Activated CD4-positive, alpha-beta T cell treated with anti-CD3 and anti-CD28 coated beads, Interleukin-2, amount 50 U/mL, for 1 hour (primary cell): ENCODE data around the gene MAST4.

ENCODE experiments used
- DNase-seq: peaks from one replicate; pipeline ENCODE4 v3.0.0-alpha.2; 2020

The MAST4 gene

DNA sequence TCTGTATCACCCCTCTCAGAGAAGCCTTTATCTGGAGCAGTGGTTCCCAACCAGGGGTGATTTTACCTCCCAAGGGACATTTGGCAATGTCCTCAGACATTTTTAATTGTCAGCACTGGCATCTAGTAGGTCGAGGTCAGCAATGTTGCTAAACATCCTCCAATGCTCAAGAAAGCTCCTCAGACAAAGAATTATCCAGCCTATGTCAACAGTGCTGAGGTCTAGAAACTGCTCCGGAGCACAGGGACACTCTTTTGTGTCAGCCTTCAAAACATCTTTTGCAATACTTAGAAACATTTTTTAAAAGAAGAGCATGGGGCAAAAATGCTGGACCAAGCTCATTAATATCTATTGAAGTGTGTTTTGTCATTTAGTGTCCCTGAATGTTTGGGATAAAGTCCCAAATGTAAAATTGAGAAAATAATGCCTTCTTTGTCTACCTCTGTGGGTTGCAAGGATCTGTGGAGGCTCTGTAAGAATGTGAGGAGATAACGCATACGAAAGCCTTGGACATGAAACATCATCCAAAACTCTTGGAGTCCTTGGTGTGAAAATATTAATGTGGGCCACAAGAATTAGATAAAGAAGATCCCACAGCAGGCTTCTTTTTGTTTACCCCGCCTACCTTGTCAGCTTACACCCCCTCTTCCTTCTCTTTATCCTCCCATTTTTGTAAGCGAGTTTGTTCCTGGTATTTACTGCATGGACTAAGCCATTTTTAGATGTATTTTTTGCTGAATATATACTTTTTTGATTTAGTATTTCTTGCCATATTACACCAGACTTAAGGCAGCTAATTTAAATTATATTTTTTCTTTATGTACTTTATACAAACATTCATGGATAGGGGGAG lies 406.9 kb downstream of the MAST4 start:
- no peak for DNase-seq

GRCh38 chr5:67003685-67003934 lies 407.4 kb downstream of the MAST4 start:
- no peak for DNase-seq

DNA sequence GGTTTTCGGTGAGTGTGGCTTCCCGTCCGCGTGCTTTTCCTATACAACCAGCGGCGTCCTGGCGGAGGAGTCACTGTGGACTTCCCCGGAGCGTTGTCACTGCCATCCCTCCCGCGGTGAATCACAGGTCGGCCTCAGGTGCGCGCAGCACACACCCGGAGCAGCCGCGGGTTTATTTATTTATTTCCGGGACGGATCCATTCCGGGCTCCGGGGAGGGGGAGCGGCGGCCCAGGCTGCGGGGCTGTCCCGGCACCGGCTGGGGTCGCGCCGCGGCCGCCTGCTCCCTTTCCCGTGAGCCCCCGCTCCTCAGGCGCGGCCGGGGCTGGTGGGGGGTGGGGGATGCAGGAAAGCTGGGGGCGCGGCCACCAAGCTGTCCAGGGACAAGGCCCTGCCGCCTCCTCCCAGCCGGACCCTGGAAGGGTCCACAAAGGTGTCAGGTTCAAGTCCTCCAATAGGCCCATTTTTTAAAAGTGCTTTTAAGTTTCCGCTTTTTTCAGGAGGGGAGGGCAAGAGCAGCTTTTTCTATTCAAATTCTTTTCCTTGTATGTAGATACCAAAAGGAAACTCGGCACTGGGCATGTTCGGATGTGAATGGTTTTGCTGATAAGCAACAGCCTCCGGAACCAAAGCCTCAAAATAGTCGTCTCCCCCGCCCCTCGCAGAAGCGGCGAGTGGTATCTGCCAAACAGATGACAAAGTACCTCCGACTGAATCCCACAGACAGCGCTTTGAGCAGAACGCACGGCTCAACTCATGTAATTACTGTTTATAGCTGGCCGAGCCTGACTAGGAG lies 407.9 kb downstream of the MAST4 start:
- peak; percentile 87 for DNase-seq

GRCh38 chr5:67004730-67005350 lies 408.6 kb downstream of the MAST4 start:
- no peak for DNase-seq

DNA sequence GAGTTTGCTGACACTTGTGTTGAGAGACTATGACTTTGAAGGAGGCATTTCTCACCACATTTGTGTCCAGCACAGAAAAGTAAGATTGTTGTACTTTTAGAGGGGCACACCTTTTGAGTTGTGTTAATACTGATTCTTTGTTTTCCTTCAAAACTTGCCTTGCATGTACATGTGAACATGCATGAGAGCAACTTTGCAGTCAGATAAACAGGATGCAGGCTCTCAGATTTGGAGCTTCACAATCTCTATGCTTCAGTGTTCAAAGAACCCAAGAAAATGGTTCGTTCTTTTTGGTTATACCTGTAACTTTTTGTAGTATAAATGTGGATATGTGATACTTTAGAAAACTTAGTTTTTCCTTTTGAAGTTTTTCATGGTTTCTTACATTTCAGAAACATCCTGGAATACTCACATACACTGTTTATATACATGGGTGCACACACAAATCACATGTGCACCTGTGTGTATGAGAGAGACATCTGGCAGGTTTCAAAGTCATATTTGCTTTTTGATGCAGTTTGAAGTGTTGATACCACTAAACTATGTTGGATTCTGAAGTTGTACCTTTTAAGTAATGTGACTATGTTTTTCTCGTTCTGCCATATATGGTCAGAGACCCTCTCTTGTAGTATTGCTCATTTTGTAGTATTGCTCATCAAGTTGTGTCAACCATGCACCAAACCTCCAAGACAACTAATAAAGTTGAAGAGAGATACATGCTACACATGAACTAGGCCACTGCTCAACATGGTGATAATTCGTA lies 409.7 kb downstream of the MAST4 start:
- DNase-seq = no peak

DNA sequence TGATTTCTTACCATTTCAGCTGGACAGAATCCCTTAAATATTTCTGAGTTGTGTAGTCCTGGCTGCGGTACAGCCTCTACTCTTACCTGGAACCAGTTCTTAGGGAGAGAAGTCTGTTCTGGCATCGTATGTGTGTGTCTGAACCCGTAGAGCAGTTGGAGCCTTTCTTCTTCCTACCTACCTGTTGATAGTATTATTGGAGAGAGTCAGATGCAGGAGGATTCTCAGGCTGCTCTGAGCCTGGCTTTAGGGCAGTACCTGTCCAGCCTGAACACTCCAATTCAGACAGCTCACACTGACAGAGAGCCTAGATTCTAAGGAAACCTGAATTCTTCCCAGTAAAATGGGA lies 410.3 kb downstream of the MAST4 start:
- DNase-seq = no peak

DNA sequence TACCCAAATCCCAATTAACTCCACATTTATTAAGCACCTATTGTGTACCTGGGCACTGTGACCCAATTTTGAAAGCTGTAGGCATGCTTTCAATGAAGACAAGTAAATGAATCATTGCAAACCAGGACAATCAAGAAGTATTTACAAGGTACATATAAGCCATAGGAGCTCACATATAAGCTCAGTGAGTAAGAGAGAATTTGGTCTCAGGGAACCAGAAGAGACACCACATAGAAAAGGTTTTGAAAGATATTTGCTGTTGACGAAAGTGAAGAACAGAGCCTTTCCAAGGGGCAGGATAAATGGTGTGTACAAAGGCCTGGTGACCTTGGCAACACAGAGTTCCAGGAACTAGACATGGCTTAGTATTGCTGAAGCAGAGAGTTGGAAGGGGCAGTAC lies 412.8 kb downstream of the MAST4 start:
- DNase-seq = no peak

DNA sequence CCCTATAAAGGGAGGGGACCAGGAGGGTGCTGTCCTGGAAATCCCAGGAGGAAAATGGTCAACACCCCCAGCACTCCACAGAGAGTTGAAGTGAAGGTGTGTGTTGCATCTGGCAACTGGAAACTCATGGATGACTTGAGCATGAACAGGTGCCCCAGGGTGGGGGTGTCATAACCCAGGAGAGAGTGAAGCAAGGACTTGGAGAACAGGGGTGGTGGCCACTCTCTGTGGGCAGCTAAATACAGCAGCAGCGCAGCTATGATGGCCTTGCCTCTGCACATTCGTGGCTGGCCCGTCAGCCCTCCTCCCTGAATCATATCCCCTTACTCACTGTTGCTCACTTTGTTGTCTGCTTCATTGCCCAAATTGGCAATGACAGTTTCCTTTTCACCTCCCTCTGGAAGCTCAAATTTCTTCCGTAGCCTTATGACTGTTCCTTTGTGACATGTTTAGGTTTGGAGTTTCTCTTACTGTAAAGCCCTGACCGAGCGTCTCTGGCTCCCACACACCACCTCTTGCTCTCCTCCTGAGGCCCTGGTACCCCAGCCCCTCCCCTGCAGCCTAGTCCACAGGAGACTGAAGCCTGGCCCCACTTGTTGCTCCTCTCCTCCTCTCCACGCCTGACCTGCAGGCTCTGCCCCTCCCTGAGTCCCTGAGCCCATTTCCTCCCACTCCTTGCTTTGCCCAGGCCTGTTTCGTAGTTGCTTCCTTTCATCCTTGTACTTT lies 414.7 kb downstream of the MAST4 start:
- DNase-seq = no peak

GRCh38 chr5:67011422-67011821 lies 415.2 kb downstream of the MAST4 start:
- DNase-seq = no peak

DNA sequence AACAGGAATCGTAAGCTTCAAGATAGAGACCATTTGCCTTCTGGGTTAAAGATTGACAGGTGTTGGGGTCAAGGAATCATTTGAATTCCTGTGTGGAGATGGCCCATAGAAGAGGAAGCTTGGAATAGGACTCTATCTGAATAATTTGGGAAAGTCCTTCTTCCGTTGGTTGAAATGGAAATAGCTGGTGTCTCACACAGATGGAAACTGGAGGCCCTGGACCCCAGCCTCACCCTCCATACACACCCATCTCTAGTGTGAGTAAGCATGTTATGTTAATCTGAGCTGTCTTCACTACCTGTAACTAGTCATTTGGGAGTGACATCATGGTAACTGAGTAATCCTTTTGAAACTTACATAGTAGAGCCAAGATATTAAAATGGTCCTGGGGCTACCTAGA lies 416.0 kb downstream of the MAST4 start:
- DNase-seq = no peak

- DNase-seq = no peak
These were observed 417.5 kb downstream of the MAST4 start for GRCh38 chr5:67013719-67014118.

GRCh38 chr5:67014191-67014590 lies 418.0 kb downstream of the MAST4 start:
- no peak for DNase-seq

DNA sequence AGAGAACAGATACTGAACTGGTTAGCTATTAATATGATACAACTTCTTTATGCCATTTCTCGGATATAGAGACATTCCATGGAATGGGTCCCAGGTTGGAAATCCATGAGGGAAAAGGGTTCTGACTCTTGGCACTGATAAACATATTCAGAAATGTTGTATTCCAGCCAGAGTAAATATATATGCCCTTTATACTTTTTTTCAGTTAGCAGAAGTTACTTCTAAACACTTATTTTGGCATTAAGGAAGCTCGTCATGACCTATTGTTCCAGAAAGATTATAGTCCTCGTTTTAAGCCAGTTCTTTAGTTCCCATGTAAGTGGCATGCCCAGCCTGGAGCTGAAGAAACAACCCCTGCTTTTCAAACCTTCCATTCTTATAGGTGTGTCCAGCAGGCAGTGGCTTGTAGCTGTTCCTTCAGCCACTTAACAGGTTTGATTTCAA lies 418.8 kb downstream of the MAST4 start:
- no peak for DNase-seq

- no peak for DNase-seq
These were observed 419.5 kb downstream of the MAST4 start for GRCh38 chr5:67015541-67016191.

DNA sequence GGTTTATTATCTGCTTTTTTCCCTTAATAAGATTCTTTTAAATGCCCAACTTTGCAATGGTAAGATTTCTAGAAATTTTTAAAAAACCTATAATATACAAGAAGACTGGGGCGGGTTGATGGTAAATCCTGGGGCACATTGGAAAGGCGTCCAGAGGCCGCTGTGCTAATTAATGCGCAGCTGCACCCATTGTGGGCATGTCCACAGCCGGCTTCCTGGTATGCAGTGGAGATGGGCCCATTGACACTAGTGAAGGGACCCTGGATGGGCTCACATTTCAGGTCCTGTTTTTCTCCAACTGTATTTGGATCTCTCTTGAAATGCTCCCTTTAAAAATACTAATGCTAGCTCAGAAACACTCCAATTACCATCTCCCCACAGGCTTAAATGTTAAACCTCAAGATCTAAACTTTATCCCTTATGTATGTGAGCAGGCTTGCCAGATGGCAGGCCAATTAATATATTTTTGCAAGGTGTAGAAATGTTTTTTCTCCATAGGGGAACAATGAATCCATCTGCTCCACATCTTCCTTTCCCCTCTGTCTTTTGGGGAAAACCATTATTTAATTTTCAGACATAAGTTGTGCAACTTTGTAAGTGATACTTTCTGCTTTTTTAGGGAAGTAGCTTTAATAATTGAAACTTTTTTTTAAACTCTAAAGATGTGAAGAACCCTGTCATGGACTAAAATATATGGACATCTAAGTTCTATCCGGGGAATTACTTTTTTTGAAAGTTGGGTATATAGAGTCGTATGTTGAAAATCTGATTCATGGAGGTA lies 423.1 kb downstream of the MAST4 start:
- DNase-seq = no peak

DNA sequence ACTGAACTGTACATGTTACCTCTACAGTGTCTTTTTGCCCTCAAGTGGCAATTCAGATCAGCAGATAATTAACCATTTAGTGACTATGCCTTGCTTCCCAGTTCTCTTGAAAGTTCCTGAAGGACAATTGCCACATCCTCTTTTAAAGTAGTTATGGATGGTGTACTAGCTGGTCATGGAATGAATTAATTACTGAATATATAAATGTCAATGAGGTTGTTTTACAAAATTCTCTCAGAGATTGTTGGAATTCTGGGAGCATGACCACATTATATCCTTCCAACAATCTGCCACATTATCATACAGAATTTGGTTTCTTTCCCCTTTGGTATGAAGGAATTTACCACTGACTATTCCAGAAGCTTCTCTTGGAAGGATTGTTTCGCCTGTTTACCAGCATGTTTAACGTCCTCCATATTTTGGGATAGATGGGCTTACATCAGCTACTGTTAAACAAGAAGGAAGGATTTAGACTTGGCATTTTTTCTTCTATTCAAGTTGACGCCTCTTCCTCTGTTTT lies 424.0 kb downstream of the MAST4 start:
- no peak for DNase-seq

- DNase-seq = no peak
These were observed 424.8 kb downstream of the MAST4 start for GRCh38 chr5:67021031-67021430.

- no peak for DNase-seq
These were observed 425.3 kb downstream of the MAST4 start for GRCh38 chr5:67021521-67021920.

- no peak for DNase-seq
These were observed 425.8 kb downstream of the MAST4 start for GRCh38 chr5:67021962-67022361.

DNA sequence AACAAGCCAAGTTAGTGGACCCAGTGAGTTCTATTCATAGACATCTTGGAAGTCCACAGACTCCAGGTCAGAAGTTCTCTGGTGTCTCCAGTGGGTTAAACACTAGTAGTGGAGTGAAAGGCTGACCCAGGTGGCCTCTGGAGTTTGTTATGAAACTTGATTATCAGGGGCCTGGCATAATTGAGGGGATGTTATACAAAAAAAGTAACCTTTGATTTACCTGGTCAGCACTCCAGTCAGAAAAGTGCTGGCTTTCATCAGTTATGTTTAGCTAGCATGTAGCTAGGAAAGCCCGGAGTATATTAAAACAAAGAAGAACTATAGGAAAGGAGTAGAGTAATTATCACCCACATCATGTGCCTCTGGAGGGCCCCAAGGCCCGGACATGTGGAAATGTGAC lies 429.3 kb downstream of the MAST4 start:
- no peak for DNase-seq

GRCh38 chr5:67026278-67026677 lies 430.1 kb downstream of the MAST4 start:
- no peak for DNase-seq
